CD4-positive, alpha-beta T cell (primary cell): Measurements from ENCODE around the gene WNK1. TPM values are rescaled to one million over a fixed set of nuclear protein-coding genes. Genes with fewer than 3 reads are reported as not detected.

ENCODE experiments used
- ATAC-seq: fragments of 200-7000 bp; cut with Tn5 transposase; one replicate; pipeline ENCODE4 v1.10.0; 2022; ENCODE audit warnings: mild to moderate bottlenecking; ENCODE audit not compliant: poor library complexity
- CTCF ChIA-PET: fragments of 350-600 bp; sonication (Branson Sonifier 250); formaldehyde crosslinking; loops from one replicate; lab custom pipeline; 2021; ENCODE audit warnings: antibody characterized with exemption, inconsistent platforms; lab: Charles Lee
- POLR2A ChIA-PET: fragments of 350-600 bp; sonication (Branson Sonifier 250); formaldehyde crosslinking; loops from one replicate; lab custom pipeline; 2021; ENCODE audit warnings: antibody characterized with exemption, inconsistent platforms; lab: Charles Lee
- DNase-seq, 14 experiments: peaks; one replicate each; pipeline ENCODE4 v3.0.0-alpha.2; 2013 to 2020; ENCODE audit warnings: mixed read lengths in 2 of 14
- H3K27ac ChIP-seq, 2 donors: one replicate each; pipeline versions ENCODE4 v1.5.1 to v1.7.0; 2013; ENCODE audit warnings: low read length in 2 of 2, low read depth in 1 of 2, mild to moderate bottlenecking in 1 of 2
- H3K27me3 ChIP-seq, 2 experiments: 1 replicate in 1 of 2; 2 replicates in 1 of 2; pipeline versions ENCODE4 v1.6.1 to v1.7.0; 2013; ENCODE audit warnings: low read length in 2 of 2, control low read depth in 1 of 2, mild to moderate bottlenecking in 1 of 2, moderate library complexity in 1 of 2; ENCODE audit not compliant: insufficient read depth in 2 of 2, control insufficient read depth in 1 of 2
- H3K36me3 ChIP-seq: one replicate; pipeline ENCODE4 v1.6.1; 2013; ENCODE audit warnings: low read length, control low read depth; ENCODE audit not compliant: insufficient read depth
- H3K4me1 ChIP-seq: one replicate; pipeline ENCODE4 v1.6.1; 2013; ENCODE audit warnings: low read length, control low read depth; ENCODE audit not compliant: insufficient read depth
- H3K4me3 ChIP-seq: one replicate; pipeline ENCODE4 v1.5.1; 2013; ENCODE audit warnings: mild to moderate bottlenecking, low read length, moderate library complexity
- H3K9me3 ChIP-seq, 2 experiments: 1 replicate in 1 of 2; 2 replicates in 1 of 2; pipeline versions ENCODE4 v1.6.1 to v1.7.0; 2013; ENCODE audit warnings: low read length in 2 of 2, mild to moderate bottlenecking in 2 of 2, control low read depth in 1 of 2, moderate library complexity in 1 of 2; ENCODE audit not compliant: control insufficient read depth in 1 of 2, insufficient read depth in 1 of 2
- H3K27ac Mint-ChIP-seq: one replicate; pipeline ENCODE4 v1.8.0; 2020; ENCODE audit warnings: mixed read lengths
- H3K27me3 Mint-ChIP-seq: one replicate; pipeline ENCODE4 v1.8.0; 2021; ENCODE audit warnings: mixed read lengths
- H3K36me3 Mint-ChIP-seq: one replicate; pipeline ENCODE4 v1.8.0; 2021; ENCODE audit warnings: low read depth, mixed read lengths
- H3K4me1 Mint-ChIP-seq: one replicate; pipeline ENCODE4 v1.8.0; 2021; ENCODE audit warnings: low read depth, mixed read lengths
- H3K4me3 Mint-ChIP-seq: one replicate; pipeline ENCODE4 v1.8.0; 2020; ENCODE audit warnings: mild to moderate bottlenecking, mixed read lengths
- H3K9me3 Mint-ChIP-seq: one replicate; pipeline ENCODE4 v1.8.0; 2020; ENCODE audit warnings: mixed read lengths
- intact Hi-C, 2 experiments: fragments of 100-400 bp; cut with DNase I in 1 of 2; cut with micrococcal nuclease in 1 of 2; formaldehyde crosslinking; loops; one replicate each; pipeline versions ENCODE4 v1.15.1 to v1.9.0; 2023 to 2025; cut with DNase I, micrococcal nuclease
- total RNA-seq, 174 experiments: library from RNA in 2 of 174; stranded (reverse) in 2 of 174; gene quantifications; one replicate each; pipeline ENCODE4 v1.2.3 and lab custom pipeline; 2021 to 2026
- TF ChIP-seq, protein P1 (sequence below): fragments of 200-600 bp; IDR thresholded peaks from one replicate; pipeline ENCODE4 v1.8.0; 2022; ENCODE audit warnings: antibody characterized with exemption, mild to moderate bottlenecking

WNK1 gene
- total RNA-seq, 2 experiments from 2014 or later, result 193 to 198 TPM

DNA sequence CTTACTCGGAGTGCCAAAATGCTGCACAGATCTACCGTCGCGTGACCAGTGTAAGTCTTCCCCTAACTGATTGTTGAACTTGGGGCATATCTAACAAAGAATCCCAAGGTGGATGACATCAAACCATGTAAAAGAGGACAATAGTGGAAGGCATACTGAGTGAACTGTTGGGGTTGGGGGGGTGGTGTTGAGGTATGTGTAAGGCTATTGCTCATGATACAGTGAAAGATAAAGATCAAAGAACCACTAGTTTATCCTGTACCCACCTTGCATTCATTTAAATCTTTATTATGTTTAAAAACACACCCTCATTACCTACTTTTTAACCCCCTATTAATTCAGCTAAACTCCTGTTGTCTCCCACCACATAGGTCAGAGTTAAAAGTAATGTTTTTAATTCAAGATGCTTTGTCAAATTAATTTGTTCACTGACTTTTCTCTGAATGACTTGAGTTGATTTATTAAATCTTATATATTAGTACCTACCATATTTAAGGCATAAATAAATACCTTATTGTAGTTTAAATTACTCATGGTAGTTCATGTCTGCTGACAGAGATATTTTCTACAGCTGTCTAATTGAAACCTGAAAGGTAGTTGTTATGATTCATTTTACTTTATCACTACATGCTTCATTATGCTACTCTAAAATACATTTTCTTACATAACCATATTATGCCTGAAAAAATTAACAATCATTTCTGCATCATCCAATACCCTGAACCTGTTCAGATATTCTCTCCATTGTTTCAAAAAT, 77.9 kb downstream of the WNK1 start:
- intact Hi-C loops, result no loop called here
- H3K9me3 ChIP-seq, result no peaks in the 10 kb centered on the region
- H3K4me1 ChIP-seq, result peaks cover 5% of the 10 kb centered on the region
- ChIA-PET POLR2A (no interaction called here), CTCF (no interaction called here)
- H3K4me3 ChIP-seq, result no peak overlapping the region
- H3K36me3 Mint-ChIP-seq, result peaks cover 75% of the 10 kb centered on the region
- H3K27me3 ChIP-seq, result no peaks in the 10 kb centered on the region
- H3K27ac ChIP-seq, result no peak overlapping the region
- H3K4me1 Mint-ChIP-seq, result peaks cover 64% of the 10 kb centered on the region
- DNase-seq, result no peak
- H3K27ac Mint-ChIP-seq, result no peak overlapping the region
- H3K36me3 ChIP-seq, result peaks cover 66% of the 10 kb centered on the region
- no peaks in the 10 kb centered on the region for H3K9me3 Mint-ChIP-seq
- ATAC-seq, result no peak
- no peak overlapping the region for H3K4me3 Mint-ChIP-seq
- H3K27me3 Mint-ChIP-seq, result no peaks in the 10 kb centered on the region
- TF ChIP-seq, protein P1, sequence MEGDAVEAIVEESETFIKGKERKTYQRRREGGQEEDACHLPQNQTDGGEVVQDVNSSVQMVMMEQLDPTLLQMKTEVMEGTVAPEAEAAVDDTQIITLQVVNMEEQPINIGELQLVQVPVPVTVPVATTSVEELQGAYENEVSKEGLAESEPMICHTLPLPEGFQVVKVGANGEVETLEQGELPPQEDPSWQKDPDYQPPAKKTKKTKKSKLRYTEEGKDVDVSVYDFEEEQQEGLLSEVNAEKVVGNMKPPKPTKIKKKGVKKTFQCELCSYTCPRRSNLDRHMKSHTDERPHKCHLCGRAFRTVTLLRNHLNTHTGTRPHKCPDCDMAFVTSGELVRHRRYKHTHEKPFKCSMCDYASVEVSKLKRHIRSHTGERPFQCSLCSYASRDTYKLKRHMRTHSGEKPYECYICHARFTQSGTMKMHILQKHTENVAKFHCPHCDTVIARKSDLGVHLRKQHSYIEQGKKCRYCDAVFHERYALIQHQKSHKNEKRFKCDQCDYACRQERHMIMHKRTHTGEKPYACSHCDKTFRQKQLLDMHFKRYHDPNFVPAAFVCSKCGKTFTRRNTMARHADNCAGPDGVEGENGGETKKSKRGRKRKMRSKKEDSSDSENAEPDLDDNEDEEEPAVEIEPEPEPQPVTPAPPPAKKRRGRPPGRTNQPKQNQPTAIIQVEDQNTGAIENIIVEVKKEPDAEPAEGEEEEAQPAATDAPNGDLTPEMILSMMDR, result no peak

DNA sequence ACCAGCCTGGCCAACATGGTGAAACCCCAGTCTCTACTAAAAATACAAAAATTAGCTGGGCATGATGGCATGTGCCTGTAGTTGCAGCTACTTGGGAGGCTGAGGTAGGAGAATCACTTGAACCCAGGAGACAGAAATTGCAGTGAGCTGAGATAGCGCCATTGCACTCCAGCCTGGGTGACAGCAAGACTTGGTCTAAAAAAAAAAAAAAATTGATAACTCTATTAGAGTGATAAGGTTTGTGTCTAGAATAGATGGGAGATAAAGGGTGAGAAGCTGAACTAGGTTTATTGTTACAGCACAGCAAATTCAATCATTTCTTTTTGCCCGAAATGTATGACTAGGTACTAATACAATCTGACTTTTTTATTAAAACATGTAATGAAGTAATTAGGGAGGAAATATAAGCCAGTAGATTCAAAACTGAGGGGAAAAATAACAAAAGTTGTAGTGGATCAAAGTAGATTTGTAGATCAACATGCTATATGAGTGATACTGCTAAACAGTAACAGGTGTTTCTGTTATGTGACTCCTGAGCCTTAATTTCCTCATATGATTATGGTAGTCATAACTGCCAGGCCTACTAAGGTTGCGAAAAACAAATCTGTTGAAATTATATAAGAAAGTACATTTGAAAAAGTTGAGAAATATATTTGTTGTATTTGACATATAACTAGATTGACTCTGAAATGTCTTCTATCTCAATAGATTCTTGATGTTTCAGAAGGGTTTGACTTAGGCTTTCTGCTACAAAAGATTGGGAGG, 83.6 kb downstream of the WNK1 start:
- intact Hi-C loops, result no loop called here
- no peaks in the 10 kb centered on the region for H3K9me3 ChIP-seq
- Mint-ChIP-seq H3K36me3 (peaks cover 64% of the 10 kb centered on the region), H3K4me1 (peaks cover 57% of the 10 kb centered on the region), H3K27me3 (no peaks in the 10 kb centered on the region), H3K4me3 (no peak overlapping the region), H3K27ac (peak overlapping the region; percentile 57), H3K9me3 (no peaks in the 10 kb centered on the region)
- ATAC-seq, result no peak
- CTCF ChIA-PET, result interaction anchor here (1.2 kb wide), 1 partner anchor 260 kb away, joined by 3 read pairs; no protein-coding TSS in a partner anchor
- H3K27ac ChIP-seq, result no peak overlapping the region
- no peaks in the 10 kb centered on the region for H3K4me1 ChIP-seq
- POLR2A ChIA-PET, result no interaction called here
- TF ChIP-seq, protein P1, result no peak
- no peak for DNase-seq
- H3K36me3 ChIP-seq, result peaks cover 39% of the 10 kb centered on the region
- no peaks in the 10 kb centered on the region for H3K27me3 ChIP-seq
- H3K4me3 ChIP-seq, result no peak overlapping the region

DNA sequence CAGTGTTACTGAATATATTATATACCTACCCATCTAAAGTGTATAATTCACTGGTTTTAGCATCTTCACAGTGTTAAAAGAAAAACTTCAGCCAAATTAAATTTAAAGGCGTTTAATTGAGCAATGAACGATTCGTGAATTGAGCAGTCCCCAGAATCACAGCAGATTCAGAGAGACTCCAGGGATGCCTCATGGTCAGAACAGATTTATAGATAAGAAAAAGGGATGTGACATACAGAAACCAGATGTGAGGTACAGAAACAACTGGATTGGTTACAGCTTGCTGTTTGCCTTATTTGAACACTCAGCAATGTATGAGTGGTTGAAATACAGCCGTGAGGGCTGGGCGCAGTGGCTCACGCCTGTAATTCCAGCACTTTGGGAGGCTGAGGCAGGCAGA, 84.6 kb downstream of the WNK1 start:
- H3K4me1 Mint-ChIP-seq, result peaks cover 65% of the 10 kb centered on the region
- no peaks in the 10 kb centered on the region for H3K27me3 ChIP-seq
- ChIA-PET POLR2A (no interaction called here), CTCF (no interaction called here)
- no peaks in the 10 kb centered on the region for H3K9me3 ChIP-seq
- DNase-seq, result no peak
- TF ChIP-seq, protein P1, result no peak
- H3K27ac Mint-ChIP-seq, result no peak overlapping the region
- peaks cover 45% of the 10 kb centered on the region for H3K36me3 ChIP-seq
- H3K27ac ChIP-seq, result no peak overlapping the region
- ATAC-seq, result no peak
- intact Hi-C loops, result no loop called here
- H3K36me3 Mint-ChIP-seq, result peaks cover 65% of the 10 kb centered on the region
- no peaks in the 10 kb centered on the region for H3K9me3 Mint-ChIP-seq
- H3K4me3 Mint-ChIP-seq, result no peak overlapping the region
- H3K4me3 ChIP-seq, result no peak overlapping the region
- no peaks in the 10 kb centered on the region for H3K27me3 Mint-ChIP-seq
- H3K4me1 ChIP-seq, result peaks cover 3% of the 10 kb centered on the region
